ENCODE data around the gene CDRT4.

The CDRT4 gene

GRCh38 chr17:15492791-15493692 is 25.6 kb upstream of the CDRT4 start:
- DNase-seq (ENCODE audit: low read depth): no peak

GRCh38 chr17:15492186-15492585 is 24.8 kb upstream of the CDRT4 start:
- DNase-seq (ENCODE audit: low read depth): no peak

GRCh38 chr17:15490634-15491261 is 23.3 kb upstream of the CDRT4 start:
- no peak for DNase-seq (ENCODE audit: low read depth)

- DNase-seq (ENCODE audit: low read depth): no peak
Observed at GRCh38 chr17:15488557-15488956, 21.1 kb upstream of the CDRT4 start.

- no peak for DNase-seq (ENCODE audit: low read depth)
Observed at GRCh38 chr17:15485045-15485444, 17.6 kb upstream of the CDRT4 start.

GRCh38 chr17:15483431-15483830 is 16.0 kb upstream of the CDRT4 start:
- DNase-seq (ENCODE audit: low read depth): no peak

GRCh38 chr17:15482476-15482875 is 15.1 kb upstream of the CDRT4 start:
- DNase-seq (ENCODE audit: low read depth): no peak

- DNase-seq (ENCODE audit: low read depth): no peak
Observed at GRCh38 chr17:15481481-15481880, 14.1 kb upstream of the CDRT4 start.

GRCh38 chr17:15480204-15480603 is 12.8 kb upstream of the CDRT4 start:
- no peak for DNase-seq (ENCODE audit: low read depth)

- no peak for DNase-seq (ENCODE audit: low read depth)
Observed at GRCh38 chr17:15479703-15480102, 12.3 kb upstream of the CDRT4 start.

GRCh38 chr17:15478845-15479244 is 11.4 kb upstream of the CDRT4 start:
- no peak for DNase-seq (ENCODE audit: low read depth)

GRCh38 chr17:15475631-15476354 is 8.4 kb upstream of the CDRT4 start:
- DNase-seq (ENCODE audit: low read depth): no peak

- DNase-seq (ENCODE audit: low read depth): no peak
Observed at GRCh38 chr17:15472891-15473290, 5.5 kb upstream of the CDRT4 start.

GRCh38 chr17:15470536-15470935 is 3.1 kb upstream of the CDRT4 start:
- DNase-seq (ENCODE audit: low read depth): no peak

- DNase-seq (ENCODE audit: low read depth): no peak
Observed at GRCh38 chr17:15469260-15469659, 1.8 kb upstream of the CDRT4 start.

- no peak for DNase-seq (ENCODE audit: low read depth)
Observed at GRCh38 chr17:15468126-15468525, 705 bp upstream of the CDRT4 start.

GRCh38 chr17:15466131-15466530 is 1.3 kb downstream of the CDRT4 start:
- no peak for DNase-seq (ENCODE audit: low read depth)

- no peak for DNase-seq (ENCODE audit: low read depth)
Observed at GRCh38 chr17:15465045-15465701, 2.2 kb downstream of the CDRT4 start.

GRCh38 chr17:15464231-15464985 is 3.0 kb downstream of the CDRT4 start:
- DNase-seq (ENCODE audit: low read depth): no peak

GRCh38 chr17:15462976-15463772 is 4.2 kb downstream of the CDRT4 start:
- DNase-seq (ENCODE audit: low read depth): no peak

- DNase-seq (ENCODE audit: low read depth): no peak
Observed at GRCh38 chr17:15457723-15458094, 9.7 kb downstream of the CDRT4 start.

All from activated gamma-delta T cell treated with anti-CD3 and anti-CD28 coated beads, Interleukin-2, amount 50 U/mL, for 16 hours (primary cell).